Measurements from ENCODE around the gene HMGN1.

Gene HMGN1

GRCh38 chr21:39347537-39347936 lies 1.4 kb downstream of the HMGN1 start:
- H3K27ac ChIP-seq (ENCODE audit: low read depth, low read length) = peak overlapping the region; percentile 96; the same call in 1 of the 2 replicates
- H3K27me3 ChIP-seq (ENCODE audit: insufficient read depth, low read length) = no peaks in the 10 kb centered on the region
- H3K9ac ChIP-seq (ENCODE audit: low read depth, low read length) = peak overlapping the region; percentile 98
- peaks cover 52% of the 10 kb centered on the region for H3K36me3 ChIP-seq (ENCODE audit: insufficient read depth, low read length)
- no peaks in the 10 kb centered on the region for H3K9me3 ChIP-seq (ENCODE audit: insufficient read depth, low read depth, low read length)
- WGBS = 5% methylated on average over 9 of the region's 10 CpGs
- H3K4me3 ChIP-seq (ENCODE audit: low read length) = peak overlapping the region; percentile 93
- H3K4me1 ChIP-seq (ENCODE audit: insufficient read depth, low read length) = peaks cover 29% of the 10 kb centered on the region

DNA sequence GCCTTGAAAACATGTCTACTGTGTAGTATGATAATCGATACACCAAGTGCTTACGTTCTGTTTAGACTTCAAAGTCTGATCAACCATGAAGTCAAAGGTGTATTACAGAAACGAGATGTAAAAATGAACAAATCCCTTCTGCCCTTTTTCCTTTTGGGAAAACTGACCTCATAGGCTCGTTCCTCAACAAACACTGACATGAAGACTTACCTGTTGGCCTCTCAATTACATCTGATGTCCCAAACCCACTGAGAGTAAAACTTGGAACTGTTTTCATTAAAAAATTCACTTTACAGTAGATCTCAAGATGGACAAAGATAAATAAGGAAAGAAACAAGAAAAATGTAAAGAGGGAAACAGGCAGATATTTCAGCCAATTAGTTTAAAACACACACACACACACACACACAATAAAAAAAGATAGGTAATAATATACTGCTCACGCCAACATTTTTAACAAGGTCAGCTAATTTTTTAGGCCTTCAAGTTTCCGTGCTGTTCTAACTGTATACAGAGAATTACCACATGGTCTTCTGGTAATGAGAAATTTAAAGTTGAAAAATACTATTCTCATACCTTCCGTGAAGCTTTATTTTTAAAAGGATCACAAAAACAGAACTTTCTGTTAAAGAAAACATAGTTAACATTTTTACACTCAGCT lies 2.1 kb downstream of the HMGN1 start:
- 82% methylated on average over 4 of the region's 7 CpGs for WGBS

GRCh38 chr21:39346206-39346605 lies 2.7 kb downstream of the HMGN1 start:
- peaks cover 65% of the 10 kb centered on the region for H3K36me3 ChIP-seq (ENCODE audit: insufficient read depth, low read length)
- H3K9me3 ChIP-seq (ENCODE audit: insufficient read depth, low read depth, low read length) = no peaks in the 10 kb centered on the region
- 61% methylated on average over 3 of the region's 3 CpGs for WGBS
- no peak overlapping the region for H3K27ac ChIP-seq (ENCODE audit: low read depth, low read length)
- H3K27me3 ChIP-seq (ENCODE audit: insufficient read depth, low read length) = no peaks in the 10 kb centered on the region
- peak overlapping the region; percentile 8; the same call in 1 of the 2 replicates for H3K9ac ChIP-seq (ENCODE audit: low read depth, low read length)
- peak overlapping the region; percentile 93 for H3K4me3 ChIP-seq (ENCODE audit: low read length)
- peaks cover 29% of the 10 kb centered on the region for H3K4me1 ChIP-seq (ENCODE audit: insufficient read depth, low read length)

More for the DNA sequence above, 2.1 kb downstream of the HMGN1 start:
- Histone ChIP-seq H3K36me3 (ENCODE audit: insufficient read depth, low read length) (peaks cover 59% of the 10 kb centered on the region), H3K9ac (ENCODE audit: low read depth, low read length) (peak overlapping the region; percentile 98), H3K9me3 (ENCODE audit: insufficient read depth, low read depth, low read length) (no peaks in the 10 kb centered on the region), H3K4me1 (ENCODE audit: insufficient read depth, low read length) (peaks cover 29% of the 10 kb centered on the region), H3K4me3 (ENCODE audit: low read length) (peak overlapping the region; percentile 93), H3K27me3 (ENCODE audit: insufficient read depth, low read length) (no peaks in the 10 kb centered on the region), H3K27ac (ENCODE audit: low read depth, low read length) (no peak overlapping the region)

- Histone ChIP-seq H3K27me3 (ENCODE audit: insufficient read depth, low read length) (no peaks in the 10 kb centered on the region), H3K4me1 (ENCODE audit: insufficient read depth, low read length) (peaks cover 29% of the 10 kb centered on the region), H3K9me3 (ENCODE audit: insufficient read depth, low read depth, low read length) (no peaks in the 10 kb centered on the region), H3K4me3 (ENCODE audit: low read length) (peak overlapping the region; percentile 93; the same call in 1 of the 2 replicates), H3K36me3 (ENCODE audit: insufficient read depth, low read length) (peaks cover 71% of the 10 kb centered on the region), H3K27ac (ENCODE audit: low read depth, low read length) (no peak overlapping the region), H3K9ac (ENCODE audit: low read depth, low read length) (0 out of 2 replicates have a peak overlapping the region, but pooled peaks have one; percentile 8)
- WGBS = 92% methylated on average over 6 of the region's 6 CpGs
These were observed 3.4 kb downstream of the HMGN1 start for GRCh38 chr21:39345440-39345839.

DNA sequence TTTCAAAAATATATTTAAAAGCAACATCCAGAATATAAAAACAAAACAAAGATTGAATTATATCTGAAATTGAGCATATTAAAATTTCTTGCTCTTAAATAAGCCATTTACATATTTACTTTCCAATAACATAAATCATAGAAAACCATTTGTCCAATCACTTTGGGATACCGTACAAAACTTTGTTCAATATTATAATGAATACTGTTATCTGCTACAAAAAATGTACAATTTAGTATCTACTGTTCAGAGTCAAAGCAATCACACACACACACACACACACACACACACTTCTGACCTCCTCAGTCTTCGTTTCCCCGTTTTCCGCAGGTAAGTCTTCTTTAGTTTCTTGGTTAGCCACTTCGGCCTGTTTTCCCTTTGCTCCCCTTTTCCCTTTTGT lies 4.0 kb downstream of the HMGN1 start:
- Histone ChIP-seq H3K9ac (ENCODE audit: low read depth, low read length) (no peak overlapping the region), H3K27me3 (ENCODE audit: insufficient read depth, low read length) (no peaks in the 10 kb centered on the region), H3K36me3 (ENCODE audit: insufficient read depth, low read length) (peaks cover 71% of the 10 kb centered on the region), H3K4me1 (ENCODE audit: insufficient read depth, low read length) (peaks cover 24% of the 10 kb centered on the region), H3K9me3 (ENCODE audit: insufficient read depth, low read depth, low read length) (no peaks in the 10 kb centered on the region), H3K4me3 (ENCODE audit: low read length) (0 out of 2 replicates have a peak overlapping the region, but pooled peaks have one; percentile 93), H3K27ac (ENCODE audit: low read depth, low read length) (no peak overlapping the region)
- WGBS = 93% methylated on average over 3 of the region's 5 CpGs

GRCh38 chr21:39341249-39341923 lies 7.5 kb downstream of the HMGN1 start:
- Histone ChIP-seq H3K27ac (ENCODE audit: low read depth, low read length) (peak overlapping the region; percentile 51; the same call in 1 of the 2 replicates), H3K9ac (ENCODE audit: low read depth, low read length) (no peak overlapping the region), H3K9me3 (ENCODE audit: insufficient read depth, low read depth, low read length) (no peaks in the 10 kb centered on the region), H3K4me3 (ENCODE audit: low read length) (no peak overlapping the region), H3K27me3 (ENCODE audit: insufficient read depth, low read length) (no peaks in the 10 kb centered on the region), H3K4me1 (ENCODE audit: insufficient read depth, low read length) (peaks cover 14% of the 10 kb centered on the region), H3K36me3 (ENCODE audit: insufficient read depth, low read length) (peaks cover 55% of the 10 kb centered on the region)
- 95% methylated on average over 6 of the region's 6 CpGs for WGBS

- no peaks in the 10 kb centered on the region for H3K27me3 ChIP-seq (ENCODE audit: insufficient read depth, low read length)
- peaks cover 7% of the 10 kb centered on the region for H3K4me1 ChIP-seq (ENCODE audit: insufficient read depth, low read length)
These were observed 8.2 kb downstream of the HMGN1 start for GRCh38 chr21:39340687-39341086.

DNA sequence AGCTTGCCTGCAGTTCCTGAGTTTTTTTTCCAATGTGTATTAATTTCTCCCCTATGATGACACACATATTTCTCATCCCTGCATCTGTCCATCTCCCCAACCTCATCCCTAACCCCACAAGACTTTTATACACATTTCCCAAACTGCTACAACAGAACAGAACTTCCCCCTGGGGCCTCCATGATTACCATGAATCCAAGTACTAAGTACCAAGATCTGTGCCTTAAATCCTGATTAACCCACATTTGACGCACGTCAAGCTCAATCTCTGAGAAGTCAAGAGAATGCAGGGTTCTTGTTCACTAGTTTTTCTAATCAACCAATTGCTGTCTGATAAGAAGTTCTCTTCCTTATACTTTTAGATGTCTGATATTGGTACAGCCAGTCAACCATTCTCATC lies 9.7 kb downstream of the HMGN1 start:
- 96% methylated on average over 2 of the region's 2 CpGs for WGBS
- H3K4me1 ChIP-seq (ENCODE audit: insufficient read depth, low read length) = peaks cover under 1% of the 10 kb centered on the region
- no peaks in the 10 kb centered on the region for H3K27me3 ChIP-seq (ENCODE audit: insufficient read depth, low read length)
- no peaks in the 10 kb centered on the region for H3K9me3 ChIP-seq (ENCODE audit: insufficient read depth, low read depth, low read length)
- no peak overlapping the region for H3K27ac ChIP-seq (ENCODE audit: low read depth, low read length)
- H3K36me3 ChIP-seq (ENCODE audit: insufficient read depth, low read length) = peaks cover 33% of the 10 kb centered on the region
- no peak overlapping the region for H3K4me3 ChIP-seq (ENCODE audit: low read length)
- H3K9ac ChIP-seq (ENCODE audit: low read depth, low read length) = no peak overlapping the region

More at GRCh38 chr21:39340687-39341086, 8.2 kb downstream of the HMGN1 start:
- WGBS = 91% methylated on average over 5 of the region's 6 CpGs
- Histone ChIP-seq H3K27ac (ENCODE audit: low read depth, low read length) (peak overlapping the region; percentile 51; the same call in 1 of the 2 replicates), H3K36me3 (ENCODE audit: insufficient read depth, low read length) (peaks cover 48% of the 10 kb centered on the region), H3K9me3 (ENCODE audit: insufficient read depth, low read depth, low read length) (no peaks in the 10 kb centered on the region), H3K4me3 (ENCODE audit: low read length) (no peak overlapping the region), H3K9ac (ENCODE audit: low read depth, low read length) (no peak overlapping the region)

DNA sequence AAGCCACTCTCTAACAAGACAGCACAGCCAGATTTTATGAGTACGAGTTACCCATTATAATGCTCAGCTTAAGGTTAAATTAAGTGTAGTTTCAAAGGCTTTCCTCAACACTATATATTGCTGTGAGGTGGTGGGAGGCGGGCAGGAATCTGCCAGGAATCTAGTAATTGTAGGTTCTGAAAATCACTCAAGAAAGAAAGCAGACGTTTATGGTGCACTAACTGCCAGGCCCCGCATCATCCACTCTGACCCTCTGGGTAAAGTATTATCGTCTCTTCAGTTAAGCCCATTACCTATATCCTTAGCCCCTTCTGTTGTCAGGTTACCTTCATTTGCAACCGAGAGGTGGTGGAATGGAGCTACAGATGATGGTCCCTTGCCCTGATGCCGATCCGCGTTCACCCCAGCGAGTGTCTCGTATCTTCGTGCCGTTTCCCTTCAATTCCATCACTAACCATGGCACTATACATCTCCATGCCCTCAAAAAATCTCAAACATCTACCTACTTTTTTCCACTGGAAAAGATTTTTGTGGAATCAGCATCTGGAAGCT lies 12.4 kb downstream of the HMGN1 start:
- no peaks in the 10 kb centered on the region for H3K4me1 ChIP-seq (ENCODE audit: insufficient read depth, low read length)
- H3K4me3 ChIP-seq (ENCODE audit: low read length) = no peak overlapping the region
- 80% methylated on average over 12 of the region's 13 CpGs for WGBS

DNA sequence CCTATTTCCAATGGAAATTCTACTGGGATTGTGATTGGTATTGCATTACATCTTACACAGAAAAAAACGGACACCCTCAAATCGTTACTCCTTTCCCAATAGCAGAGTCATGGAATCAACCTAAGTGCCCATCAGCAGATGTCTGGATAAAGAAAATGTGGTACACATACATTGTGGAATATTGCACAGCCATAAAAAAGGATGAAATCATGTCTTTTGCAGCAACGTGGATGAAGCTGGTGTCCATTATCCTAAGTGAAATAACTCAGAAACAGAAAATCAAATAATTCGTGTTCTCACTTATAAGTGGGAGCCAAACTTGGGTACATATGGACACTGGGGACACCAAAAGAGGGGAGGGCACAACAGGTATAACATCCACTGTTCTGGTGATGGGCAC lies 14.3 kb downstream of the HMGN1 start:
- H3K4me3 ChIP-seq (ENCODE audit: low read length) = no peak overlapping the region
- H3K9me3 ChIP-seq (ENCODE audit: insufficient read depth, low read depth, low read length) = no peaks in the 10 kb centered on the region
- no peak overlapping the region for H3K9ac ChIP-seq (ENCODE audit: low read depth, low read length)
- WGBS = 94% methylated on average over 4 of the region's 4 CpGs
- no peaks in the 10 kb centered on the region for H3K36me3 ChIP-seq (ENCODE audit: insufficient read depth, low read length)
- no peak overlapping the region for H3K27ac ChIP-seq (ENCODE audit: low read depth, low read length)
- no peaks in the 10 kb centered on the region for H3K27me3 ChIP-seq (ENCODE audit: insufficient read depth, low read length)
- H3K4me1 ChIP-seq (ENCODE audit: insufficient read depth, low read length) = no peaks in the 10 kb centered on the region

More for the DNA sequence above, 12.4 kb downstream of the HMGN1 start:
- Histone ChIP-seq H3K27me3 (ENCODE audit: insufficient read depth, low read length) (no peaks in the 10 kb centered on the region), H3K9ac (ENCODE audit: low read depth, low read length) (no peak overlapping the region), H3K9me3 (ENCODE audit: insufficient read depth, low read depth, low read length) (no peaks in the 10 kb centered on the region), H3K36me3 (ENCODE audit: insufficient read depth, low read length) (peaks cover 9% of the 10 kb centered on the region), H3K27ac (ENCODE audit: low read depth, low read length) (no peak overlapping the region)

- Histone ChIP-seq H3K27me3 (ENCODE audit: insufficient read depth, low read length) (no peaks in the 10 kb centered on the region), H3K36me3 (ENCODE audit: insufficient read depth, low read length) (no peaks in the 10 kb centered on the region), H3K4me1 (ENCODE audit: insufficient read depth, low read length) (no peaks in the 10 kb centered on the region), H3K4me3 (ENCODE audit: low read length) (no peak overlapping the region), H3K9me3 (ENCODE audit: insufficient read depth, low read depth, low read length) (no peaks in the 10 kb centered on the region), H3K27ac (ENCODE audit: low read depth, low read length) (no peak overlapping the region), H3K9ac (ENCODE audit: low read depth, low read length) (no peak overlapping the region)
- WGBS = 57% methylated on average over 8 of the region's 8 CpGs
These were observed 16.7 kb downstream of the HMGN1 start for GRCh38 chr21:39332175-39332574.

Data from HUES64 (cell line).